ENCODE results near the gene ALDOB. TPM values are rescaled to one million over a fixed set of nuclear protein-coding genes. Genes with fewer than 3 reads are reported as not detected.

ALDOB gene
- total and polyA plus RNA-seq, 2 of the 8 experiments (the other 6 are each of a cell fraction or from before 2014, with no cell fraction given) = not detected

- 96% methylated on average over 4 of the region's 4 CpGs; no CpG with 5 or more reads in 1 of the 2 experiments for WGBS, 2 experiments (ENCODE audit: extremely low coverage in 1 of 2, insufficient coverage in 1 of 2, insufficient read length in 1 of 2, insufficient replicate concordance in 2 of 2, low coverage in 1 of 2, low lambda C conversion rate in 2 of 2, missing lambda C conversion rate in 1 of 2)
- H3K4me3 ChIP-seq (ENCODE audit: extremely low read depth in 1 of 4, insufficient read depth in 2 of 4, low read depth in 3 of 4, low read length in 4 of 4) = no peak overlapping the region
- H3K36me3 ChIP-seq (ENCODE audit: control insufficient read depth in 2 of 4, insufficient read depth in 4 of 4, low read length in 3 of 4) = peaks cover 11 to 57% (median 41%) of the 10 kb centered on the region in 4 experiments
- H4K5ac ChIP-seq (ENCODE audit: insufficient read length, low read depth, low read length) = no peak overlapping the region
- no peak overlapping the region for H3K4me2 ChIP-seq (ENCODE audit: insufficient read depth in 1 of 2, low read depth in 2 of 2, low read length in 2 of 2)
- no peaks in the 10 kb centered on the region for H3K4me1 ChIP-seq (replicated peaks in 1 of 4; ENCODE audit: control insufficient read depth in 3 of 4, insufficient read depth in 4 of 4, low read length in 3 of 4)
- no peak overlapping the region for H3K56ac ChIP-seq (replicated peaks; ENCODE audit: insufficient read length, low read depth, low read length)
- FAIRE-seq (no peak), DNase-seq (ENCODE audit: low read depth in 1 of 2, low spot score in 2 of 2) (no peak)
- H4K91ac ChIP-seq (replicated peaks; ENCODE audit: insufficient read length, low read length) = no peak overlapping the region
- no peaks in the 10 kb centered on the region for H3K79me1 ChIP-seq (ENCODE audit: low read depth, low read length)
- no peak overlapping the region for H2AK5ac ChIP-seq (ENCODE audit: low read depth, low read length)
- no peaks in the 10 kb centered on the region for H3K27me3 ChIP-seq (replicated peaks in 1 of 4; ENCODE audit: control insufficient read depth in 3 of 4, extremely low read depth in 1 of 4, insufficient read depth in 3 of 4, low read length in 3 of 4)
- no peak overlapping the region for H3K27ac ChIP-seq (ENCODE audit: low read depth, low read length)
- no peak overlapping the region for H3K9ac ChIP-seq (replicated peaks in 1 of 4; ENCODE audit: extremely low read depth in 1 of 4, low read depth in 3 of 4, low read length in 3 of 4)
- H2BK15ac ChIP-seq (ENCODE audit: low read length) = no peak overlapping the region
- no peak overlapping the region for H3K23ac ChIP-seq (ENCODE audit: insufficient read length)
- no peak overlapping the region for H3K18ac ChIP-seq (ENCODE audit: extremely low read depth, low read length)
- no peaks in the 10 kb centered on the region for H3K79me2 ChIP-seq (ENCODE audit: control insufficient read depth in 1 of 2, insufficient read depth in 2 of 2, low read length in 2 of 2)
- no peak overlapping the region for H2BK12ac ChIP-seq (ENCODE audit: low read depth, low read length)
- no peak overlapping the region for H4K8ac ChIP-seq (ENCODE audit: extremely low read depth, insufficient read depth, low read length)
- ChIA-PET CTCF (ENCODE audit: partially characterized antibody) (interaction anchor here (0.9 to 1.3 kb wide), 5 partner anchors 14 to 40 kb away, joined by 3 to 4 read pairs (median 3); no protein-coding TSS in a partner anchor), POLR2A (ENCODE audit: partially characterized antibody) (interaction anchor here (0.7 to 1.5 kb wide), 5 partner anchors 8 to 50 kb away, joined by 3 to 5 read pairs (median 4); partner anchors contain the start of gene ALDOB)
- H3K9me3 ChIP-seq (ENCODE audit: insufficient read depth in 2 of 2, low read depth in 1 of 2, low read length in 1 of 2) = peaks cover 49 to 50% of the 10 kb centered on the region in 2 experiments
- no peaks in the 10 kb centered on the region for H3K23me2 ChIP-seq (ENCODE audit: low read depth, low read length)
- H2BK120ac ChIP-seq (replicated peaks; ENCODE audit: low read depth, low read length) = no peak overlapping the region
- no peak overlapping the region for H3K14ac ChIP-seq (ENCODE audit: insufficient read length)
- no peak overlapping the region for H3K4ac ChIP-seq (replicated peaks; ENCODE audit: insufficient read length, low read depth, low read length)
- H2AFZ ChIP-seq (ENCODE audit: low read length) = no peak overlapping the region
- H2BK5ac ChIP-seq (ENCODE audit: low read depth, low read length) = no peak overlapping the region
- no peak overlapping the region for H2BK20ac ChIP-seq (ENCODE audit: low read length)
- TF ChIP-seq MAFK (IDR thresholded peaks at IDR 0.05; ENCODE audit: low read depth, low read length) = no peak
- no peak for TF ChIP-seq SUZ12 (IDR thresholded peaks at IDR 0.05; ENCODE audit: low read length)
- H4K20me1 ChIP-seq (replicated peaks in 1 of 2; ENCODE audit: control insufficient read depth in 1 of 2, insufficient read depth in 2 of 2, low read length in 2 of 2) = no peaks in the 10 kb centered on the region
Measured at GRCh38 chr9:101409079-101409477, 26.5 kb downstream of the ALDOB start.
